ENCODE data around the gene HERC2.
"Not testable (repeated sequence)": the region's sequence is repeated elsewhere in the genome, so short reads cannot be mapped to it uniquely, and the experiment has no call there.

HERC2 gene

GRCh38 chr15:28130651-28131050 is 191.3 kb downstream of the HERC2 start:
- DNase-seq (ENCODE audit: low spot score): no peak

- no peak for DNase-seq (ENCODE audit: low spot score)
Measured at GRCh38 chr15:28129231-28129848, 192.6 kb downstream of the HERC2 start.

GRCh38 chr15:28128031-28128430 is 193.9 kb downstream of the HERC2 start:
- DNase-seq (ENCODE audit: low spot score): no peak

GRCh38 chr15:28127036-28127435 is 194.9 kb downstream of the HERC2 start:
- no peak for DNase-seq (ENCODE audit: low spot score)

- peak; percentile 44 for DNase-seq (ENCODE audit: low spot score)
Measured at GRCh38 chr15:28125673-28126651, 196.0 kb downstream of the HERC2 start.

- no peak for DNase-seq (ENCODE audit: low spot score)
Measured at GRCh38 chr15:28124841-28125240, 197.1 kb downstream of the HERC2 start.

GRCh38 chr15:28123408-28124023 is 198.5 kb downstream of the HERC2 start:
- DNase-seq (ENCODE audit: low spot score): peak; percentile 53

GRCh38 chr15:28122038-28122949 is 199.7 kb downstream of the HERC2 start:
- DNase-seq (ENCODE audit: low spot score): no peak

GRCh38 chr15:28121577-28121976 is 200.4 kb downstream of the HERC2 start:
- DNase-seq (ENCODE audit: low spot score): not testable (repeated sequence)

GRCh38 chr15:28120359-28120640 is 201.7 kb downstream of the HERC2 start:
- DNase-seq (ENCODE audit: low spot score): no peak

GRCh38 chr15:28118531-28118930 is 203.4 kb downstream of the HERC2 start:
- DNase-seq (ENCODE audit: low spot score): no peak

GRCh38 chr15:28118083-28118482 is 203.9 kb downstream of the HERC2 start:
- DNase-seq (ENCODE audit: low spot score): no peak

- no peak for DNase-seq (ENCODE audit: low spot score)
Measured at GRCh38 chr15:28117432-28117990, 204.5 kb downstream of the HERC2 start.

GRCh38 chr15:28116521-28117431 is 205.2 kb downstream of the HERC2 start:
- no peak for DNase-seq (ENCODE audit: low spot score)

GRCh38 chr15:28115871-28116270 is 206.1 kb downstream of the HERC2 start:
- no peak for DNase-seq (ENCODE audit: low spot score)

- DNase-seq (ENCODE audit: low spot score): no peak
Measured at GRCh38 chr15:28114721-28115622, 207.0 kb downstream of the HERC2 start.

- no peak for DNase-seq (ENCODE audit: low spot score)
Measured at GRCh38 chr15:28114114-28114455, 207.9 kb downstream of the HERC2 start.

GRCh38 chr15:28113394-28114113 is 208.4 kb downstream of the HERC2 start:
- no peak for DNase-seq (ENCODE audit: low spot score)

- DNase-seq (ENCODE audit: low spot score): no peak
Measured at GRCh38 chr15:28112962-28113361, 209.0 kb downstream of the HERC2 start.
